H9 (cell line): Measurements from ENCODE around the gene UTS2R. TPM values are rescaled to one million over a fixed set of nuclear protein-coding genes. Genes with fewer than 3 reads are reported as not detected.

Experiments used
- DNase-seq: peaks from one replicate; pipeline ENCODE4 v3.0.0-alpha.2; 2017
- H2AFZ ChIP-seq: one replicate; pipeline ENCODE4 v1.6.1; 2013; ENCODE audit warnings: mild to moderate bottlenecking, low read length, control low read depth, moderate library complexity
- H2AK5ac ChIP-seq: 2 replicates; pipeline ENCODE4 v1.6.1; 2013; ENCODE audit warnings: low read length, control low read depth, mixed read lengths; ENCODE audit not compliant: insufficient read length
- H2BK120ac ChIP-seq: one replicate; pipeline ENCODE4 v1.6.1; 2013; ENCODE audit warnings: low read depth, mild to moderate bottlenecking, low read length, control low read depth, inconsistent platforms; ENCODE audit not compliant: poor library complexity, severe bottlenecking
- H2BK12ac ChIP-seq: 2 replicates; pipeline ENCODE4 v1.6.1; 2013; ENCODE audit warnings: low read length, control low read depth, mixed read lengths, low read depth; ENCODE audit not compliant: insufficient read length
- H2BK15ac ChIP-seq: 2 replicates; pipeline ENCODE4 v1.6.1; 2013; ENCODE audit warnings: low read depth, low read length, control low read depth
- H2BK20ac ChIP-seq: one replicate; pipeline ENCODE4 v1.6.1; 2013; ENCODE audit warnings: low read depth, mild to moderate bottlenecking, low read length, control low read depth, inconsistent platforms; ENCODE audit not compliant: poor library complexity, severe bottlenecking
- H2BK5ac ChIP-seq: 2 replicates; pipeline ENCODE4 v1.6.1; 2013; ENCODE audit warnings: low read length, control low read depth, mixed read lengths; ENCODE audit not compliant: insufficient read length
- H3K14ac ChIP-seq: 2 replicates; pipeline ENCODE4 v1.6.1; 2013; ENCODE audit warnings: low read length, control low read depth; ENCODE audit not compliant: insufficient read depth
- H3K18ac ChIP-seq: 2 replicates; pipeline ENCODE4 v1.6.1; 2013; ENCODE audit warnings: low read depth, mild to moderate bottlenecking, mixed read lengths, low read length, control low read depth; ENCODE audit not compliant: insufficient read length
- H3K23ac ChIP-seq: 2 replicates; pipeline ENCODE4 v1.6.1; 2013; ENCODE audit warnings: low read length, control low read depth, mixed read lengths, low read depth; ENCODE audit not compliant: insufficient read length
- H3K23me2 ChIP-seq: 2 replicates; pipeline ENCODE4 v1.6.1; 2013; ENCODE audit warnings: low read depth, mild to moderate bottlenecking, mixed read lengths, low read length, control low read depth; ENCODE audit not compliant: insufficient read length, poor library complexity, severe bottlenecking
- H3K27ac ChIP-seq: 2 replicates; pipeline ENCODE4 v1.5.1; 2013; ENCODE audit warnings: low read length, control low read depth, mixed read lengths, low read depth; ENCODE audit not compliant: insufficient read length
- H3K27me3 ChIP-seq: 2 replicates; pipeline ENCODE4 v1.6.1; 2013; ENCODE audit warnings: low read length, control low read depth, inconsistent platforms; ENCODE audit not compliant: insufficient read depth
- H3K4ac ChIP-seq: 2 replicates; pipeline ENCODE4 v1.6.1; 2013; ENCODE audit warnings: low read depth, mild to moderate bottlenecking, control low read depth, inconsistent platforms, low read length, moderate library complexity
- H3K4me1 ChIP-seq: 2 replicates; pipeline ENCODE4 v1.6.1; 2013; ENCODE audit warnings: low read length, control low read depth, inconsistent platforms; ENCODE audit not compliant: insufficient read depth
- H3K4me2 ChIP-seq: 2 replicates; pipeline ENCODE4 v1.6.1; 2013; ENCODE audit warnings: low read length, control low read depth, mixed read lengths; ENCODE audit not compliant: insufficient read length, insufficient read depth
- H3K56ac ChIP-seq: 2 replicates; pipeline ENCODE4 v1.6.1; 2013; ENCODE audit warnings: low read depth, mild to moderate bottlenecking, mixed read lengths, low read length, control low read depth; ENCODE audit not compliant: insufficient read length
- H3K79me1 ChIP-seq: 2 replicates; pipeline ENCODE4 v1.6.1; 2013; ENCODE audit warnings: low read depth, mild to moderate bottlenecking, moderate library complexity, low read length, control low read depth, inconsistent platforms; ENCODE audit not compliant: insufficient read depth, poor library complexity, severe bottlenecking
- H3K79me2 ChIP-seq: 2 replicates; pipeline ENCODE4 v1.6.1; 2013; ENCODE audit warnings: low read length, control low read depth, inconsistent platforms; ENCODE audit not compliant: insufficient read depth
- H3K9ac ChIP-seq: 2 replicates; pipeline ENCODE4 v1.6.1; 2013; ENCODE audit warnings: low read length, control low read depth, mixed read lengths; ENCODE audit not compliant: insufficient read length; ENCODE audit errors: extremely low read depth
- H3K9me3 ChIP-seq: one replicate; pipeline ENCODE4 v1.6.1; 2013; ENCODE audit warnings: low read depth, low read length, inconsistent platforms; ENCODE audit not compliant: control insufficient read depth
- H3T11ph ChIP-seq: one replicate; pipeline ENCODE4 v1.6.1; 2013; ENCODE audit warnings: mild to moderate bottlenecking, low read length, control low read depth, inconsistent platforms
- H4K20me1 ChIP-seq: one replicate; pipeline ENCODE4 v1.6.1; 2013; ENCODE audit not compliant: control insufficient read depth, insufficient read length, insufficient read depth
- H4K5ac ChIP-seq: 2 replicates; pipeline ENCODE4 v1.6.1; 2013; ENCODE audit warnings: low read depth, mild to moderate bottlenecking, mixed read lengths, low read length, control low read depth; ENCODE audit not compliant: insufficient read length
- H4K8ac ChIP-seq: replicated peaks from 2 replicates; pipeline ENCODE4 v1.6.1; 2013; ENCODE audit warnings: low read length, control low read depth, mixed read lengths, low read depth; ENCODE audit not compliant: insufficient read length
- H4K91ac ChIP-seq: 2 replicates; pipeline ENCODE4 v1.6.1; 2013; ENCODE audit warnings: low read depth, mild to moderate bottlenecking, moderate library complexity, mixed read lengths, low read length, control low read depth; ENCODE audit not compliant: insufficient read length
- H3K27ac Mint-ChIP-seq, 3 experiments: 2 replicates in 2 of 3; 3 replicates in 1 of 3; pipeline ENCODE4 v1.8.0; 2020 to 2021; ENCODE audit warnings: mixed read lengths in 3 of 3, mild to moderate bottlenecking in 1 of 3, moderate library complexity in 1 of 3
- H3K27me3 Mint-ChIP-seq: 2 replicates; pipeline ENCODE4 v1.8.0; 2021; ENCODE audit warnings: low read depth, mild to moderate bottlenecking, moderate library complexity, mixed read lengths
- H3K36me3 Mint-ChIP-seq, 3 experiments: 2 replicates in 2 of 3; 3 replicates in 1 of 3; pipeline ENCODE4 v1.8.0; 2020 to 2021; ENCODE audit warnings: low read depth in 3 of 3, mixed read lengths in 3 of 3; ENCODE audit not compliant: insufficient read depth in 1 of 3
- H3K4me1 Mint-ChIP-seq, 2 experiments: 2 replicates each; pipeline ENCODE4 v1.8.0; 2020; ENCODE audit warnings: mixed read lengths in 2 of 2
- H3K4me3 Mint-ChIP-seq, 2 experiments: 2 replicates in 1 of 2; 3 replicates in 1 of 2; pipeline ENCODE4 v1.8.0; 2020 to 2021; ENCODE audit warnings: mild to moderate bottlenecking in 2 of 2, mixed read lengths in 2 of 2, moderate library complexity in 1 of 2
- H3K9me3 Mint-ChIP-seq, 2 experiments: 2 replicates in 1 of 2; 3 replicates in 1 of 2; pipeline ENCODE4 v1.8.0; 2020; ENCODE audit warnings: mild to moderate bottlenecking in 2 of 2, mixed read lengths in 2 of 2, moderate library complexity in 1 of 2
- CTCF ChIP-seq: fragments of 200-600 bp; sonication (generic); conservative IDR thresholded peaks from 3 replicates; pipeline ENCODE4 v1.8.0; 2021; ENCODE audit warnings: antibody characterized with exemption, mild to moderate bottlenecking
- WGBS: extraction: QIAGEN DNeasy Blood & Tissue Kit; methylation state at CpG from one replicate; pipeline ENCODE4 v1.1.7; 2013; ENCODE audit warnings: missing lambda C conversion rate, low lambda C conversion rate, mixed read lengths; ENCODE audit not compliant: insufficient read length; ENCODE audit errors: extremely low coverage; 5-methylcytosine and 5-hydroxymethylcytosine counted together
- total RNA-seq: library from RNA; stranded (reverse); gene quantifications from 2 replicates; pipeline ENCODE4 v1.2.1, GENCODE V29; 2021

UTS2R gene
- total RNA-seq, 1 experiment from 2014 or later = 0.94 TPM

GRCh38 chr17:82408288-82408937, 36.8 kb downstream of the UTS2R start:
- Histone ChIP-seq H3K14ac (no peak overlapping the region), H3K27me3 (no peaks in the 10 kb centered on the region), H3K23ac (no peak overlapping the region), H3K9me3 (no peaks in the 10 kb centered on the region), H3K27ac (no peak overlapping the region), H4K91ac (no peak overlapping the region), H2BK12ac (no peak overlapping the region), H3K4me2 (no peak overlapping the region), H3T11ph (no peak overlapping the region), H2BK20ac (no peak overlapping the region), H3K79me2 (no peaks in the 10 kb centered on the region), H2AK5ac (no peak overlapping the region), H2BK5ac (no peak overlapping the region), H2AFZ (no peak overlapping the region), H4K8ac (no peak overlapping the region), H4K20me1 (no peaks in the 10 kb centered on the region), H3K4me1 (no peaks in the 10 kb centered on the region), H3K18ac (no peak overlapping the region), H2BK15ac (no peak overlapping the region), H3K79me1 (no peaks in the 10 kb centered on the region), H2BK120ac (no peak overlapping the region), H3K4ac (no peak overlapping the region), H3K23me2 (no peaks in the 10 kb centered on the region), H4K5ac (no peak overlapping the region), H3K9ac (no peak overlapping the region), H3K56ac (no peak overlapping the region)
- peaks cover 2 to 13% (median 5%) of the 10 kb centered on the region in 3 experiments; a peak in 5 of 7 replicates for H3K36me3 Mint-ChIP-seq
- no peaks in the 10 kb centered on the region for H3K4me1 Mint-ChIP-seq
- H3K27me3 Mint-ChIP-seq = no peaks in the 10 kb centered on the region
- TF ChIP-seq CTCF = no peak
- H3K4me3 Mint-ChIP-seq = no peak overlapping the region
- H3K27ac Mint-ChIP-seq = no peak overlapping the region
- no peaks in the 10 kb centered on the region for H3K9me3 Mint-ChIP-seq
- no peak for DNase-seq
- no CpG with 5 or more reads among the region's 15 CpGs for WGBS
